Fibroblast of gingiva (primary cell): Measurements from ENCODE around the gene VWA8.

Experiments
- DNase-seq: peaks from one replicate; pipeline ENCODE4 v3.0.0-alpha.2; 2011; ENCODE audit warnings: low read depth

The VWA8 gene

DNA sequence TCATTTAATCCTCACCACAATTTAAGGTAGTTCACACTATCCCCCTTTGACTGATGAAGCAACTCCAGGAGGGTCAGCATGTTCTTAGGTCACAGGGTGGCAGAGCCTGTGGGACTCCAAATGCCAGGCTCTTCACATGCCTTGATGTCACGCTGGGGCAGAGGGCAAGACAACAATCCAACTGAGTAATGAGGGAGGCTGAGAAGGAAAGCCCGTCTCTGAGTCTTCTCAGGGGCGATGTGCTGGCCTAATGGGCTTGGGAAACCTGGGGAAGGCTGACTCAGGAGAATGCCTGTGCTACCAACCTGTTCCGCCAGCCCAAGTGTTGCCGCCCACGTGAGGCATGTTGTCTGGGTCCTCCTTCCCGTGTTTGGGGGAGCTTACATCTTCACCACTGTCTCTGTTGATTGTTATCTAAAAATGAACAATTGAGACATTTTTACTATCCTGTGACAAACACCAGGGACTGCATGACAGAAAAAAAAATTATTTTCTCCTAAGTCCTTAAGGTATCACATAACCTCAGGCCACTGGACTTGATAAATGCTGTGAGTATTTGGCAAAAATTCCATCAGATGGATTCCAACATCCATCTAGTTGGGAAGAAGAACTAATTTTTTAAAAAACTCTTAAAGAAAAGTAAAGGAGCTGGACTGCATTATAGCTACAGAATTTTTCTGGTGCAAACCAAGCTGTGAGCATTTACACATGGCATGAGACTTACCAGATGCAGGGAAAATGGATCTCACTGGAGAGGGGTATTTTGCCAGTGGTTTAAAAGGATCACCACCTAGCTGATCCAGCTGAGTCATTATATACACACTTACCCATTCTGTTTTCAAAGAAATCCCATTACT lies 346.0 kb downstream of the VWA8 start:
- DNase-seq: no peak

DNA sequence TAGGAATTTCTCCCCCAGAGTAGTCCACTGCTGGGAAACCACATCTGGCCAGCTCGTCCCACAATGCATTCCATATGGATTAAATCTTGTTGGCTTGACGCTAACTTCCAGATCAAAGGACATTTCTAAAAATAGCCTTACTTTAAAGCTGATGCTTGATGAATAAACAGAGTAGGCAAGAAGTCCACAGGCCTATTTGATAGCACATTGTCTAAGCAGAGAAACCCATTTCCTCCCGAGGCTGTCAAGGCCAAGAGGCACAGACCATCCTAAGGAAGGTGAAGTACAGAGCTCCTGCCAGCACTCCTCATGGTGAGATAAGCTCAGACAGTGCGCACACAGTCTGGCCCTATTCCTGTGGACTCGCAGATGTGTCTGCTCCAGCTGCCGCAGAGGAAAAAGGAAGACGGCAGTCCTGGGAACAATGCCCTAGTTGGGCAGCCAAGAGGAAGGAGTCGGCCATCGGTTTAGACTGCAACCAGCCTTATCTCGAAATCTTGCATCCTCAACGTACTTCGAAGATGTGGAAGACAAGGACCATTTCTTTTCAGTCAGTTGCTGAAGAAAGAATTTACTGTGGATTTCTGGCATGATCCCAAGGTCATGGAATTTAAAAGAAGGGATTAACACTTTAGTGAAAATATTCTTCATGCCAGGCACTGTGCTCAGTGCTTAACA lies 346.8 kb downstream of the VWA8 start:
- peak; percentile 92 for DNase-seq

- no peak for DNase-seq
Measured at GRCh38 chr13:41613471-41613870, 347.4 kb downstream of the VWA8 start.

- DNase-seq: no peak
Measured at GRCh38 chr13:41611385-41611784, 349.5 kb downstream of the VWA8 start.

DNA sequence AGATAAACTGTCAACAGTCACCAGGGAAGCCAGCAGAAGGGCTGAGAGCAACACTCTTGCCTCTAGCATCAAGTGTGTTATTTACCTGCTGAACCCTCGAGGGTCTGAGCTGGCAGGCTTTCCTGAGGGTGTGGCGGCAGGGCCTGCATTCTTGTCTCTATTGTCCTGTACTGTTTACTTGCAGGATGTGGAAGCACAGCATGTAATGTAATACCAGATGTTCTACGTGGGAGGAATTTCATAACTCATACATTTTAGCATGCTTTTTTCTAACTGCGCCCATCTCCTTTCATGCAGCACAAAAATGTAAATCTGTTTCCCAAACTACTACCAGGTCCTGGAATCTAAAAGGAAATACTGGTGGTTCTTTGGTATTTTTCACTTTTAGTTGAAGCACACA lies 350.5 kb downstream of the VWA8 start:
- peak; percentile 97 for DNase-seq

- DNase-seq: no peak
Measured at GRCh38 chr13:41609828-41610227, 351.1 kb downstream of the VWA8 start.

DNA sequence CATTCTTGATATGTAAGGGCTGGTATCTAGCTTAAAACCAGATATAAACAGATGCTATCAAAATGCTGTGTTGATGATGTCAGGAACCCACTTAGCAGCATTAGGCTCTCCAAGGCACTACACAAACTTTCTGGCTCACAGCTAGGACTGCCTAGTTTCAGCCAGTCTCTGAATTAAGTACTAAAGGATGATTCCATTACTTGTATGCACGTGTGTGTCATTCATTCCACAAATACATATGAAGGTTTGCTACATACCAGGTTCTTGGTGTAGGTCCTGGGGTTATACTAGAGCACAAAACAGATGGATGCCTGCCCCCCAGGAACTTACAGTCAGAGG lies 352.1 kb downstream of the VWA8 start:
- DNase-seq: no peak

DNA sequence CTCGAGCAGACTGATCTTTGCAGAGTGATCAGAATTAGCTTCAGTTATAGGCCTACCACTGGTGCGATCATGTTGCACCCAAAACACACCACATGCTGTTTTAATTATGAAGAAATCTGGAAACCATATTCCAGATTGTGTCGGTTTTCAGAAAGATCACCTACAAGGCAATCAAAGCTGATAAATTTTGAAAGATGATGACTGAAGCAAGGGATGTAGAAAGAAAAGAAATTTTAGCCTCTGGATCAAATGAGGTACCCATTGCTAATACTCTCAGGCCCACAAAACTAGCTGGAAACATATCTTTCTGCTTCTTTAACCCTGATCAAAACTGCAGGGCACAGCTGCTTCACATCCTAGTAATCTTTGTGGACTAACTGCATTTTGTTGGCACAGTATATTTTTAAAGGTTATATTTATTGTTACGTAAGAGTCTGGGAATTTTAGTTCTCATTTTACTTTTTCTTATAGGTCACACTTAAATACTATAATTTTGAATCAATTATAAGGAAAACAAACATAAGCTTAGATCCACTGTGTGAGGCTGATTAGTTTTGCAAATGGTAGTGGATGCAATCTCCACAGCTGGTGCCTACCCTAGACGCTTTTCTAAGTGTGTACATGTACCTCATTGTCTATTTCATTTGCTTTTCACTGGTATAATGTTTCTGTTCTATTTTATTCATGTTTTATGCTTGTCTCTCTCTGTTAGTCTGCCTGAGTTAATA lies 352.6 kb downstream of the VWA8 start:
- DNase-seq: peak; percentile 75

- no peak for DNase-seq
Measured at GRCh38 chr13:41606646-41607045, 354.3 kb downstream of the VWA8 start.

DNA sequence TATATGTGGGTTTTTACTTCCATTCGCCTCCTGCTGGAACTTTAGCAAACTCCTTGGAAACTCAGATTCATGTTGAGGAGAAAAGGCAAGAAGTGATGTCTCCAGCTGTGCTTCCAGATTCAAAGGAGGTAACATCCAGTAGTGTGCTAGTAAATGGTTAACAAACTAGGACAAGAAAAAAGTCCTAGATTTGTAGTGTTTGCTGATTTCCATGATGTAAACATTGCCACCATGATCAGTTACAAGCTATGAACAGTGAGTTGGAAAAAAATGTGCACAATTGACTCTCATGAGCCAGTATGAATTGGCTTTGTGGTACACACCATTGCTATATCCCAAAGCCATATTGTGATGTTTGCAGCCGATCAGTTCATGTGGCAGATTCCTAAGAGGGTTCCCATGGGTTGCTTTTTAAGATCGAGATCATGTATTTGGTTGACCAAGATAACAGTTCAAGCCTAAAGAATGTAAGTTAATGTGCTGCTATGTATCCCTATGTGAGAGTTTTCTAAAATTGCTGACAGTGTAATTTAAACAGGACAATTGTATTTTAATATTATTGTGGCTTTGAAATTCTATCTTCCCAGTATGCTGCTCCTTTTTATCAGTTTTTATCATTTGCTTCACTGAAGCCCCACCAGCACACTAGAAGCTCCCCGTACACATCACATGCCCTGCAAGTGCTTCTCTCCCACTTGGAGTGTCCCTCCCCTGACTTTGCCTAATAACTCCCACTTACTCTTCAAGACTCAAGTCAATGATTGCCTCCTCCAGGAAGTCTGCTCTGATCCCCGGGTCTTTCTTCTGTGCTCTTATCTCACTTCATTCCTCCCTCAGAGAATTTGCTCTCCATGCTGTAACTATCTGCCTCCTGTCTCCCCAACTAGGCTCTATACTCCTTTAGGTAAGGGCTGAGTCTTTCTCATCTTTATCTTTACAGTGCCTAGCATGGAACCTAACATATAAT lies 355.3 kb downstream of the VWA8 start:
- DNase-seq: no peak

DNA sequence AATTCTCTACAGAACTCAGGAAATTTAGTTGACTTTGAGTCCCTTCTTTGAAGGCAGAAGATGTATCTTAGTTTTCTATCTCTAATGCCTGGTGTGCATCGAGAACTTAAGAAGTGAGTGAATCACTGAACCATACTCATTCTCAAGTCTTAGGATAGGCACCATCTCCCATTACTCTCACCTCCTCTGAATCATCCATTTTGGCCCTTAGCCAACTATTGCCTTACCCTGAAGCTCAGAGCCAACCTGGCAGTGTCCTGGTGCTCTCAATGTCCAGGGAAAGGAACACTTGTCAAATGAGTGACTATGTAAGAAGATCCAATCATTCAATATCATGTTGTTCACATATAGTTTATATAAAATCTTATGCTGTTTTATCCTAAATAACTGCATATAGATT lies 357.0 kb downstream of the VWA8 start:
- peak; percentile 68 for DNase-seq

DNA sequence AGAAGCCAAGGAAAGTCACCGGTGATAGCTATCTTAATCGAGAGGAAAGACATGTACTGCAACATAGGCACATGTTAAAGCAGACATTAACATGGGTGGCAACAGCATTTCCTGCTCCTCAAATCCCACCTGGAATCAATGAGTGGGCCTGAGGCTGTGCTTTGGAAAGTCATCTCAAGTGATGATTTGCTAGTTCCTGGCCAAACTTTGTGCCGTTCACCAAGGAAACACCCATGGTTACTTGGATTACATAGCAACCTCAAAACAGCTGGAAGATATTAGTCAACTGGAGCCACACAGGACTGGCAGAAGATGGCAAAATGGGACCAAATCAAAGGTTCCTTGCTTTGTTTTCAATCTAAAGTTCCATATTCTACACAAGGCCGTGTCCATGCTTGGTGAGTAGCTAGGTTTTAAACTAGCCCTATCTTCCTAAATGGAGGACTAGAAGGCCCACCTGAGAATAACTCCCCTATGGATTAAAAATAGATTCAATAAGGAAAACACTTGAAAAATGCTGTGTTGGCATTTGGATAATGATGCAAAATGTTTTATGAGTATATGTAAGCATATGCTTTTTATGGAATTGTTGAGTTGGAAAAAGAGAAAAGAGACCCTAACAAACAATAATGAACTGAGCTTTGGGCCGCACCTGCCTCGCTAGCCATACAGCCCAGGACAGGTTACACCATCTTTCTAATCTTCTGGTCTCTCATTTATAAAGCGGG lies 359.0 kb downstream of the VWA8 start:
- peak; percentile 96 for DNase-seq

GRCh38 chr13:41599619-41600018 lies 361.3 kb downstream of the VWA8 start:
- DNase-seq: no peak

GRCh38 chr13:41597348-41598041 lies 363.4 kb downstream of the VWA8 start:
- no peak for DNase-seq

DNA sequence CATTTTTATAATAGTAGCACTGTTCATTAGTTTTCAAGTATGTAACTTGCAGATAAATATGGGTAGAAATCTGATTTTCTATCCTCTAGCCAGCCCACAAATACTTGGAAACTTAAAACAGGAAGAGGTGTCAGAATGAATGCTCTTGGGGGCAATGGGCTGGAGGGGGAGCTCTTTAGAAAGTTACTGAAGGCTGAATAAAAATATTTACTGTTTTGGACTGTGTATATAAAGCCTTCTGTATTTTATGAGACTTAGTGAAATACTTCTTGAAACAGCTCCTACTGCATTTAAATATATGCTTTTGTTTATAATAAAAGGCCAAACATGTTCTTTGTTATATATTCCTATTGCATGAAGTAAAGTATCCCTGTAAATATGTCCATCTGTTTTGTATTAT lies 364.7 kb downstream of the VWA8 start:
- DNase-seq: no peak

GRCh38 chr13:41595298-41595697 lies 365.6 kb downstream of the VWA8 start:
- no peak for DNase-seq

DNA sequence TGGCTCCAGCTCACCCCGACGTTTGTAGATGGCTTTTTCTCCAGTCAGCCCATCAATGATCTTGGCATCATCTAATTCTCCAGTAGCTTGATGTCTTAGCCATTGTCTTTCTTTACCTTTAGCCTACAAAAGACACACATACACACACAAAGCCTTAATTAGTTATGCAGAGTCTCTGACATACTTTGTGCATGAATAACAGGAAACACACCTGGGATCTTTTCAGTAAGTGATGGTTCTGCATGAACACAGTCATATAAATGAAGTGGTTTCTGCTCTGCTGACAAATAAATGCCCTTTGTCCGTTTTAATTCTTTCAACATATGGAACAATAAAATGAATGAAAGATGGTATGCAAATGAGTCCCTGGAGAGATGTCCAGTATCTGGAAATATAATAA lies 370.3 kb downstream of the VWA8 start:
- no peak for DNase-seq

DNA sequence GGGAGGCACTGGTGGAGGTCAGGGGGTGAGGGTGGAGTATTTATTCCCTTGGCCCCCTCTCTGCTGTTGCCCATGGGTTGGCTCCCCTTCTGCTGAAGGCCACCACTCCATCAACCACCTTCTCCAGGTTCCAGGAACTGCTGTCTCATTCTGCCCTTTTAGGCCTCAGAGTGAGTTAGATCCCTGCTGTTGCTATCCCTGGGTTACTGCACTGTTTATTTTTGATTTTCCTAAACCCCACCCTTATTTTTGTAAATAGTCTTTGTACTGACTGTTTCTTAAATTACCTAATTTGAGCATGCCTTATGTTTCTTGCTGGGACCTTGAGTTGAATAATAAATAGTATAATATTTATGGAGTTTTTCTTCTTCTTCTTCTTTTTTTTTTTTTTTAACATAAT lies 370.8 kb downstream of the VWA8 start:
- DNase-seq: peak; percentile 56

- no peak for DNase-seq
Measured at GRCh38 chr13:41589434-41589833, 371.5 kb downstream of the VWA8 start.

GRCh38 chr13:41588899-41589298 lies 372.0 kb downstream of the VWA8 start:
- DNase-seq: peak; percentile 93

- DNase-seq: no peak
Measured at GRCh38 chr13:41588448-41588847, 372.5 kb downstream of the VWA8 start.
